ENCODE data around the gene CAMK2B. TPM values are rescaled to one million over a fixed set of nuclear protein-coding genes. Genes with fewer than 3 reads are reported as not detected.
A peak's percentile ranks its signal among the peaks of the same experiment; 100 is the strongest.

Gene CAMK2B
- total RNA-seq (0.37 TPM in 1 of 2 replicates, not detected in the other), polyA plus RNA-seq (1.7 TPM in 1 of 2 replicates, not detected in the other)

- peak within 1 kb of the TSS; percentile 75 for H3K4me2 ChIP-seq
- H4K20me1 ChIP-seq (ENCODE audit: insufficient read depth, poor library complexity, severe bottlenecking) = no peaks in the 10 kb centered on the region
- H3K4me3 ChIP-seq = no peak within 1 kb of the TSS
- WGBS (ENCODE audit: low lambda C conversion rate, missing lambda C conversion rate) = 1% methylated on average over 38 of the region's 85 CpGs
- H3K9me2 ChIP-seq (replicated peaks; ENCODE audit: insufficient read depth) = no peaks in the 10 kb centered on the region
- no peak for DNase-seq (ENCODE audit: low spot score)
- no peak within 1 kb of the TSS for H2AFZ ChIP-seq
- no peaks in the 10 kb centered on the region for H3K79me2 ChIP-seq
- H3K9me3 ChIP-seq (ENCODE audit: low read depth) = no peaks in the 10 kb centered on the region
- H3K4me1 ChIP-seq (ENCODE audit: insufficient read depth) = no peaks in the 10 kb centered on the region
- no peak within 1 kb of the TSS for H3K27ac ChIP-seq
- TF ChIP-seq EZH2 (IDR thresholded peaks at IDR 0.05; ENCODE audit: borderline replicate concordance) (no peak), EZH2phosphoT487 (IDR thresholded peaks at IDR 0.05; ENCODE audit: low read depth, severe bottlenecking, unreplicated experiment) (no peak), CTCF (IDR thresholded peaks at IDR 0.05; ENCODE audit: poor library complexity) (no peak)
- H3K27me3 ChIP-seq = peaks cover 46% of the 10 kb centered on the region
- H3K36me3 ChIP-seq (replicated peaks; ENCODE audit: insufficient read depth, low read depth) = no peaks in the 10 kb centered on the region
Measured at GRCh38 chr7:44325201-44325671, at the start of gene CAMK2B. CAMK2B (minus strand) TSS chr7:44325594; CDS start chr7:44325421, 173 bp downstream.

- Histone ChIP-seq H3K27me3 (peaks cover 2% of the 10 kb centered on the region), H3K9me2 (replicated peaks; ENCODE audit: insufficient read depth) (no peaks in the 10 kb centered on the region), H3K27ac (no peak overlapping the region), H3K79me2 (no peaks in the 10 kb centered on the region), H3K4me2 (no peak overlapping the region), H4K20me1 (ENCODE audit: insufficient read depth, poor library complexity, severe bottlenecking) (no peaks in the 10 kb centered on the region), H3K4me1 (ENCODE audit: insufficient read depth) (no peaks in the 10 kb centered on the region), H3K9me3 (ENCODE audit: low read depth) (no peaks in the 10 kb centered on the region), H3K4me3 (no peak overlapping the region), H2AFZ (no peak overlapping the region), H3K36me3 (replicated peaks; ENCODE audit: insufficient read depth, low read depth) (no peaks in the 10 kb centered on the region)
- 82% methylated on average over 11 of the region's 12 CpGs for WGBS (ENCODE audit: low lambda C conversion rate, missing lambda C conversion rate)
- TF ChIP-seq EZH2 (IDR thresholded peaks at IDR 0.05; ENCODE audit: borderline replicate concordance) (no peak), EZH2phosphoT487 (IDR thresholded peaks at IDR 0.05; ENCODE audit: low read depth, severe bottlenecking, unreplicated experiment) (no peak), CTCF (IDR thresholded peaks at IDR 0.05; ENCODE audit: poor library complexity) (no peak)
- DNase-seq (ENCODE audit: low spot score) = no peak
Measured at GRCh38 chr7:44374007-44374763, 48.8 kb upstream of the CAMK2B start.

- DNase-seq (ENCODE audit: low spot score) = no peak
- H3K4me2 ChIP-seq = no peak overlapping the region
- H3K9me3 ChIP-seq (ENCODE audit: low read depth) = no peaks in the 10 kb centered on the region
- 89% methylated on average over 2 of the region's 2 CpGs for WGBS (ENCODE audit: low lambda C conversion rate, missing lambda C conversion rate)
- no peaks in the 10 kb centered on the region for H3K9me2 ChIP-seq (replicated peaks; ENCODE audit: insufficient read depth)
- H2AFZ ChIP-seq = no peak overlapping the region
- no peaks in the 10 kb centered on the region for H3K4me1 ChIP-seq (ENCODE audit: insufficient read depth)
- H4K20me1 ChIP-seq (ENCODE audit: insufficient read depth, poor library complexity, severe bottlenecking) = no peaks in the 10 kb centered on the region
- no peaks in the 10 kb centered on the region for H3K79me2 ChIP-seq
- TF ChIP-seq EZH2 (IDR thresholded peaks at IDR 0.05; ENCODE audit: borderline replicate concordance) (no peak), EZH2phosphoT487 (IDR thresholded peaks at IDR 0.05; ENCODE audit: low read depth, severe bottlenecking, unreplicated experiment) (no peak), CTCF (IDR thresholded peaks at IDR 0.05; ENCODE audit: poor library complexity) (no peak)
- no peak overlapping the region for H3K4me3 ChIP-seq
- no peaks in the 10 kb centered on the region for H3K36me3 ChIP-seq (replicated peaks; ENCODE audit: insufficient read depth, low read depth)
- H3K27ac ChIP-seq = no peak overlapping the region
- peaks cover 2% of the 10 kb centered on the region for H3K27me3 ChIP-seq
Measured at GRCh38 chr7:44373418-44373740, 48.0 kb upstream of the CAMK2B start.

All from hepatocyte (in vitro differentiated cells).